ENCODE data around the gene ISCU.

GRCh38 chr12:108614041-108614440 lies 51.6 kb downstream of the ISCU start:
- TF ChIP-seq EZH2 (IDR thresholded peaks at IDR 0.05) (no peak), POLR2AphosphoS5 (IDR thresholded peaks at IDR 0.05; ENCODE audit: borderline replicate concordance, low read depth, low read length) (no peak), FOXP2 (optimal IDR thresholded peaks at IDR 0.05; ENCODE audit: control extremely low read depth, extremely low read length, insufficient read depth) (no peak)

All from SK-N-MC (cell line).